K562 (cell line): Measurements from ENCODE around the gene CCL21. TPM values are rescaled to one million over a fixed set of nuclear protein-coding genes. Genes with fewer than 3 reads are reported as not detected.

Source experiments
- ATAC-seq: fragments of 200-7000 bp; cut with Tn5 transposase; 3 replicates; pipeline ENCODE4 v1.9.1; 2020; ENCODE audit warnings: moderate library complexity
- BruUV-seq: library from RNA; stranded (reverse); fragments of 400-500 nt; replicated peaks from 2 replicates; lab custom pipeline; 2021; lab: Mats Ljungman, UMichigan
- CTCF ChIA-PET: fragments of 300-600 bp; formaldehyde crosslinking; extraction: SDS; loops from one replicate; lab custom pipeline; 2021; ENCODE audit warnings: low intra/inter-chr PET ratio; lab: Yijun Ruan, JAX
- POLR2A ChIA-PET: fragments of 300-600, 350-650 bp; sonication (Branson Sonifier 250); formaldehyde crosslinking; extraction: SDS; loops from one replicate; lab custom pipeline; 2021; ENCODE audit warnings: antibody characterized with exemption, inconsistent platforms; lab: Yijun Ruan, JAX
- DNase-seq, 4 experiments: peaks; one replicate each; pipeline versions ENCODE4 v3.0.0 to v3.0.0-alpha.2; 2011 to 2018; ENCODE audit warnings: low spot score in 3 of 4, mixed read lengths in 3 of 4; ENCODE audit errors: extremely low read depth in 1 of 4
- FAIRE-seq: peaks from 2 replicates; lab custom pipeline; 2011; peaks lifted over from hg19 to GRCh38; lab: Jason Lieb, UNC
- H2AFZ ChIP-seq: 2 replicates; pipeline ENCODE4 v1.6.0; 2011; ENCODE audit warnings: low read depth, low read length, control low read depth, inconsistent platforms
- H3K27ac ChIP-seq: fragments of 200-600 bp; 3 replicates; pipeline ENCODE4 v1.8.0; 2011; ENCODE audit warnings: low read depth, mild to moderate bottlenecking, control low read depth, inconsistent platforms, low read length, moderate library complexity, mixed read lengths; ENCODE audit errors: extremely low read depth
- H3K27me3 ChIP-seq, 2 experiments: fragments of 300-600 bp in 1 of 2; 2 replicates in 1 of 2; 3 replicates in 1 of 2; pipeline versions ENCODE4 v1.6.0 to v1.8.0; 2011; ENCODE audit warnings: inconsistent platforms in 2 of 2, low read length in 2 of 2, mild to moderate bottlenecking in 1 of 2, mixed read lengths in 1 of 2, moderate library complexity in 1 of 2; ENCODE audit not compliant: control insufficient read depth in 2 of 2, insufficient read depth in 2 of 2
- H3K36me3 ChIP-seq: fragments of 300-600 bp; 3 replicates; pipeline ENCODE4 v1.8.0; 2011; ENCODE audit warnings: mild to moderate bottlenecking, low read length, inconsistent platforms; ENCODE audit not compliant: control insufficient read depth, insufficient read depth
- H3K4me1 ChIP-seq, 2 experiments: fragments of 200-600 bp in 1 of 2; replicated peaks in 1 of 2; 2 replicates in 1 of 2; 3 replicates in 1 of 2; pipeline versions ENCODE4 v1.5.1 to v1.8.0; 2011; ENCODE audit warnings: inconsistent platforms in 2 of 2, low read length in 2 of 2, mild to moderate bottlenecking in 1 of 2, mixed read lengths in 1 of 2, moderate library complexity in 1 of 2; ENCODE audit not compliant: control insufficient read depth in 2 of 2, insufficient read depth in 2 of 2
- H3K4me2 ChIP-seq: 2 replicates; pipeline ENCODE4 v1.6.1; 2011; ENCODE audit warnings: low read length, control low read depth, inconsistent platforms, mixed read lengths; ENCODE audit not compliant: insufficient read depth
- H3K4me3 ChIP-seq: fragments of 200-600 bp; sonication (generic), shearing (Covaris generic); 2 replicates; pipeline ENCODE4 v1.5.1; 2016; ENCODE audit warnings: control low read depth, inconsistent platforms
- H3K79me2 ChIP-seq: fragments of 200-600 bp; 3 replicates; pipeline ENCODE4 v1.8.0; 2011; ENCODE audit warnings: low read length, inconsistent platforms; ENCODE audit not compliant: control insufficient read depth, insufficient read depth
- H3K9ac ChIP-seq, 2 experiments: 2 replicates each; pipeline versions ENCODE4 v1.6.0 to v1.6.1; 2011; ENCODE audit warnings: low read depth in 2 of 2, low read length in 2 of 2, control low read depth in 1 of 2, inconsistent platforms in 1 of 2, mild to moderate bottlenecking in 1 of 2, mixed read lengths in 1 of 2; ENCODE audit not compliant: insufficient read depth in 1 of 2
- H3K9me1 ChIP-seq: one replicate; pipeline ENCODE4 v1.6.0; 2011; ENCODE audit warnings: inconsistent platforms, mild to moderate bottlenecking, low read length, moderate library complexity; ENCODE audit not compliant: control insufficient read depth, insufficient read depth
- H3K9me3 ChIP-seq: replicated peaks from 2 replicates; pipeline ENCODE4 v1.5.1; 2011; ENCODE audit warnings: low read depth, low read length, inconsistent platforms; ENCODE audit not compliant: control insufficient read depth, insufficient read depth
- H4K20me1 ChIP-seq: replicated peaks from 2 replicates; pipeline ENCODE4 v1.6.1; 2011; ENCODE audit warnings: low read length, inconsistent platforms, mixed read lengths; ENCODE audit not compliant: control insufficient read depth, insufficient read depth
- CBFA2T3 ChIP-seq: fragments of 450-650 bp; IDR thresholded peaks from 2 replicates; pipeline ENCODE4 v1.6.1; 2017
- GATA2 ChIP-seq: sonication (generic); formaldehyde crosslinking; IDR thresholded peaks from 2 replicates; pipeline ENCODE4 v1.4.0; 2020; ENCODE audit warnings: mild to moderate bottlenecking, missing genetic modification reagents
- HIVEP1 ChIP-seq: fragments of 250-450 bp; sonication (Bioruptor Pico); IDR thresholded peaks from 2 replicates; pipeline ENCODE4 v1.4.0; 2020; ENCODE audit warnings: mild to moderate bottlenecking
- MEF2D ChIP-seq: conservative IDR thresholded peaks from 2 replicates; pipeline ENCODE4 v1.6.1; 2016; ENCODE audit warnings: low read depth, missing genetic modification characterization, missing compliant biosample characterization
- NR1H2 ChIP-seq: sonication (generic); formaldehyde crosslinking; IDR thresholded peaks from 2 replicates; pipeline ENCODE4 v1.4.0; 2020; ENCODE audit warnings: mild to moderate bottlenecking, missing genetic modification reagents
- NRF1 ChIP-seq, 2 experiments: fragments of 450-650 bp; IDR thresholded peaks in 1 of 2; conservative IDR thresholded peaks in 1 of 2; 2 replicates each; pipeline ENCODE4 v1.6.1; 2014; ENCODE audit warnings: mild to moderate bottlenecking in 2 of 2
- TCF7 ChIP-seq: sonication (generic); IDR thresholded peaks from 2 replicates; pipeline ENCODE4 v1.6.1; 2016; ENCODE audit warnings: antibody characterized with exemption, borderline replicate concordance
- ZC3H11A ChIP-seq: IDR thresholded peaks from 2 replicates; pipeline ENCODE4 v1.6.1; 2012; ENCODE audit warnings: low read depth, low read length, improper control_type of control experiment
- ZC3H4 ChIP-seq: sonication (generic); formaldehyde crosslinking; IDR thresholded peaks from 2 replicates; pipeline ENCODE4 v1.9.0; 2021; ENCODE audit warnings: missing genetic modification reagents, borderline replicate concordance
- ZNF239 ChIP-seq: fragments of 250-450 bp; sonication (Bioruptor Pico); IDR thresholded peaks from 2 replicates; pipeline ENCODE4 v1.4.0; 2020; ENCODE audit warnings: mild to moderate bottlenecking
- ZNF778 ChIP-seq: fragments of 450-650 bp; formaldehyde crosslinking; IDR thresholded peaks from 2 replicates; pipeline ENCODE4 v1.4.0; 2020; ENCODE audit warnings: mild to moderate bottlenecking, moderate library complexity
- in situ Hi-C: fragments of 300-500 bp; cut with MboI; formaldehyde crosslinking; loops from 4 replicates; pipeline ENCODE4 v1.15.0; 2018; ENCODE audit warnings: inconsistent platforms, mixed read lengths
- intact Hi-C: fragments of 100-400 bp; cut with micrococcal nuclease; formaldehyde crosslinking; loops from 2 replicates; pipeline ENCODE4 v1.14.2; 2022
- polyA plus RNA-seq, 8 experiments: library from polyadenylated mRNA; depleted of rRNA in 4 of 8; stranded (reverse) in 5 of 8; unstranded in 3 of 8; fragments of >200 nt; fragmentation: Nextera tagmentation in 2 of 8; fragmentation: Illumina TruSeq in 1 of 8; extraction: Ambion mirVana in 2 of 8; extraction: Trizol in 1 of 8; gene quantifications; 2 replicates each; pipeline versions ENCODE4 v1.2.1 to v1.2.3, GENCODE V29; 2011 to 2014; ENCODE audit warnings: inconsistent platforms in 1 of 8, missing spikeins in 1 of 8
- total RNA-seq, 7 experiments: library from RNA; depleted of rRNA in 6 of 7; stranded (reverse); fragments of >200 nt in 6 of 7; fragmentation: Illumina TruSeq in 2 of 7; extraction: Trizol in 2 of 7; gene quantifications; 2 replicates each; pipeline versions ENCODE4 v1.2.1 to v1.2.3, GENCODE V29; 2011 to 2021; ENCODE audit warnings: low replicate concordance in 1 of 7

The CCL21 gene
- total and polyA plus RNA-seq, 9 of the 15 experiments (the other 6 are each of a cell fraction or from before 2014, with no cell fraction given) = not detected

GRCh38 chr9:34714007-34714406 is 4.1 kb upstream of the CCL21 start:
- no peaks in the 10 kb centered on the region for H3K79me2 ChIP-seq
- no peak overlapping the region for H3K9ac ChIP-seq
- H3K4me2 ChIP-seq = no peak overlapping the region
- no peaks in the 10 kb centered on the region; a peak in 1 of 5 replicates for H3K4me1 ChIP-seq
- CTCF ChIA-PET = no interaction called here
- POLR2A ChIA-PET = no interaction called here
- FAIRE-seq = no peak
- H3K27me3 ChIP-seq = peaks cover 0 to 11% of the 10 kb centered on the region in 2 experiments; a peak in 2 of 5 replicates
- H3K4me3 ChIP-seq = no peak overlapping the region
- no peaks in the 10 kb centered on the region for H4K20me1 ChIP-seq
- H3K9me3 ChIP-seq = no peaks in the 10 kb centered on the region
- ATAC-seq = no peak
- no peak overlapping the region for H2AFZ ChIP-seq
- in situ Hi-C loops = no loop called here
- H3K36me3 ChIP-seq = no peaks in the 10 kb centered on the region
- TF ChIP-seq NRF1 (conservative IDR thresholded peaks at IDR 0.05 in 1 of 2, IDR thresholded peaks at IDR 0.05 in 1 of 2) = no peak
- no peak for TF ChIP-seq NR1H2 (CRISPR knock-in tag)
- TF ChIP-seq ZC3H4 (CRISPR knock-in tag) = no peak
- no peak for TF ChIP-seq ZC3H11A
- no peak for TF ChIP-seq ZNF778 (CRISPR knock-in tag)
- TF ChIP-seq TCF7 = no peak
- no peak for TF ChIP-seq GATA2 (CRISPR knock-in tag)
- TF ChIP-seq HIVEP1 (CRISPR knock-in tag) = no peak
- no peak for TF ChIP-seq CBFA2T3
- no peak for TF ChIP-seq MEF2D (tag)
- TF ChIP-seq ZNF239 (CRISPR knock-in tag) = no peak
- H3K9me1 ChIP-seq = no peaks in the 10 kb centered on the region
- H3K27ac ChIP-seq = no peak overlapping the region
- intact Hi-C loops = no loop called here
- no peak for DNase-seq
- BruUV-seq = no TSS peak
